Measurements from ENCODE around the gene SPIRE1.

- TF ChIP-seq, protein P1, sequence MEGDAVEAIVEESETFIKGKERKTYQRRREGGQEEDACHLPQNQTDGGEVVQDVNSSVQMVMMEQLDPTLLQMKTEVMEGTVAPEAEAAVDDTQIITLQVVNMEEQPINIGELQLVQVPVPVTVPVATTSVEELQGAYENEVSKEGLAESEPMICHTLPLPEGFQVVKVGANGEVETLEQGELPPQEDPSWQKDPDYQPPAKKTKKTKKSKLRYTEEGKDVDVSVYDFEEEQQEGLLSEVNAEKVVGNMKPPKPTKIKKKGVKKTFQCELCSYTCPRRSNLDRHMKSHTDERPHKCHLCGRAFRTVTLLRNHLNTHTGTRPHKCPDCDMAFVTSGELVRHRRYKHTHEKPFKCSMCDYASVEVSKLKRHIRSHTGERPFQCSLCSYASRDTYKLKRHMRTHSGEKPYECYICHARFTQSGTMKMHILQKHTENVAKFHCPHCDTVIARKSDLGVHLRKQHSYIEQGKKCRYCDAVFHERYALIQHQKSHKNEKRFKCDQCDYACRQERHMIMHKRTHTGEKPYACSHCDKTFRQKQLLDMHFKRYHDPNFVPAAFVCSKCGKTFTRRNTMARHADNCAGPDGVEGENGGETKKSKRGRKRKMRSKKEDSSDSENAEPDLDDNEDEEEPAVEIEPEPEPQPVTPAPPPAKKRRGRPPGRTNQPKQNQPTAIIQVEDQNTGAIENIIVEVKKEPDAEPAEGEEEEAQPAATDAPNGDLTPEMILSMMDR (IDR thresholded peaks at IDR 0.05) = no peak
- no peak for TF ChIP-seq POLR2A (IDR thresholded peaks at IDR 0.05)
These were observed 193.2 kb downstream of the SPIRE1 start for GRCh38 chr18:12464731-12465130.

All from esophagus squamous epithelium (tissue), 4 donors.